ENCODE results near the gene HNRNPUL2.
"Not testable (repeated sequence)": the region's sequence is repeated elsewhere in the genome, so short reads cannot be mapped to it uniquely, and the experiment has no call there.

Gene HNRNPUL2

DNA sequence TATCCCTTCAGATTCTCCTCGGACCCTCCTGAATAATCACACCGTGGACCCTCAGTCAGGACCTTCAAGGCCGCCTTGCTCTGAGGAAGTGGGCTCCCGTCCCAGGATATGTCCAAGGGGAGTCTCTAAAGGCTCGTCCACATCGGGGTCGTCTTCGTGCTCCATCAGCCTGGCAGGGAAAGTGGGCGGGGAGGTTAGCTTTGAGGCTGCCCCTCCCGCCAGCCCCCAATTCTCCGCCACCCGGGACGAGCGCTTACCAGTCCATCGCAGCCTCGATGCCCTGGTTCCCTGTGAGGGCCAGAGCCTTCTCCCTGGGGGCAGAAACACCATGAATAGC, 48.9 kb downstream of the HNRNPUL2 start:
- H3K4me3 ChIP-seq (ENCODE audit: low read depth, low read length): peak overlapping the region; percentile 96
- TF ChIP-seq, protein P1, sequence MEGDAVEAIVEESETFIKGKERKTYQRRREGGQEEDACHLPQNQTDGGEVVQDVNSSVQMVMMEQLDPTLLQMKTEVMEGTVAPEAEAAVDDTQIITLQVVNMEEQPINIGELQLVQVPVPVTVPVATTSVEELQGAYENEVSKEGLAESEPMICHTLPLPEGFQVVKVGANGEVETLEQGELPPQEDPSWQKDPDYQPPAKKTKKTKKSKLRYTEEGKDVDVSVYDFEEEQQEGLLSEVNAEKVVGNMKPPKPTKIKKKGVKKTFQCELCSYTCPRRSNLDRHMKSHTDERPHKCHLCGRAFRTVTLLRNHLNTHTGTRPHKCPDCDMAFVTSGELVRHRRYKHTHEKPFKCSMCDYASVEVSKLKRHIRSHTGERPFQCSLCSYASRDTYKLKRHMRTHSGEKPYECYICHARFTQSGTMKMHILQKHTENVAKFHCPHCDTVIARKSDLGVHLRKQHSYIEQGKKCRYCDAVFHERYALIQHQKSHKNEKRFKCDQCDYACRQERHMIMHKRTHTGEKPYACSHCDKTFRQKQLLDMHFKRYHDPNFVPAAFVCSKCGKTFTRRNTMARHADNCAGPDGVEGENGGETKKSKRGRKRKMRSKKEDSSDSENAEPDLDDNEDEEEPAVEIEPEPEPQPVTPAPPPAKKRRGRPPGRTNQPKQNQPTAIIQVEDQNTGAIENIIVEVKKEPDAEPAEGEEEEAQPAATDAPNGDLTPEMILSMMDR (IDR thresholded peaks at IDR 0.05; ENCODE audit: low read depth, low read length): no peak

DNA sequence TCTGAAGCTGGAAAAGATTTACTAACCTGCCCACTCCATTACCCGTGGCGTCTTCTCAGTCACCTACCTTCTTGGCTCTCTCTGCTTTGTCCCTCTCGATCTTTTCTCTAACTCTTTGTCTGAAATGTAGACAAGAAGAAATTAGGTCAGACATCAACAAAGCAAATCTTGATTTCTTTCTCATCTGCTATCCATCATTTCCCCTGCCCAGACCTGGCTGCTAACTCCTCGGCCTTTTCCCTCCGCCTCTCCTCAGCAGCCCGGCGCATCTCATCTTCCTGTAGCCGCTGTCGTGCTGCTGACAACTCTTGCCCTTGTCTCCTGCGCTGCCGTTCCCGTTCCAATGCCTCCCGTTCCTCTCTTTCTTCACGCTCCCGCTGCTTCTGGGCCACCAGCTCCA, 49.5 kb downstream of the HNRNPUL2 start:
- TF ChIP-seq, protein P1 (IDR thresholded peaks at IDR 0.05; ENCODE audit: low read depth, low read length): no peak
- H3K4me3 ChIP-seq (ENCODE audit: low read depth, low read length): peak overlapping the region; percentile 96

DNA sequence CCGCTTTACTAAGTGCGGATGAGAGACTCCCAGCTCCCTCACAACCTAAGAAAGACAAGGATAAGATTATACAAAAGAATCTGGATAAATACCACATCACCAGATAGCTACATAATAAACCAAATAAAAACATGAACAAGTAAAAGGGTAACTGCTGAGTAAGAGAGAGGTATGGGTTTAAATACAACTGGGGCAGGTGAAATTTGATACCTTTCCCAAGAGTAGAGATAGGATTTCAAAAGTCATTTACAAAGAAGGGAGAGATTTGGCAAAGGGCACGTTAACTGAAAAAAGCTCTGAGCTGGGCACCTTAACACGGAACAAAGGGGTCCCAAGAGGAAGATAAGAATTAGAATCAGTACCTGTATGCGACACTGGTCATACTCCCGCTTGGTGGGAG, 50.1 kb downstream of the HNRNPUL2 start:
- no peak overlapping the region for H3K4me3 ChIP-seq (ENCODE audit: low read depth, low read length)
- TF ChIP-seq, protein P1 (IDR thresholded peaks at IDR 0.05; ENCODE audit: low read depth, low read length): no peak

DNA sequence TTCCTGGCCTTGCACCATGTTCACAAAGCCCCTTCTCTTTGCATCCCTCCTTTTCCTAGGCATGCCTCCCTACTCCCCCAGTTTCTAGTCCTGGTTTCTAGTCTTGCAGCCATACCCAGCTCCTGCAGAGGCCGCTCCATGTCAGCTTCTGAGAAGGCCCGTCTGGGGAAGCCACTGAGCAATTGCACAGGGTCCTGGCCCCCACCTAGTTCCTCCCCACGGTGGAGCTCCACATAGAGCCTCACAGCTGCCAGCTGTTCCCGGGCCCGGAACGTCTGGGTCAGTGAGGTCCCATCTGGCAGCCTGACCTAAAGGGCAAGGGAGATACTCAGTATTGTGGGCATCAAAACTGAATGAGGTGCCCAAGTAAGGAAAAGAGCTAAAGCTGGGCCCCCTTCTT, 50.6 kb downstream of the HNRNPUL2 start:
- TF ChIP-seq, protein P1 (IDR thresholded peaks at IDR 0.05; ENCODE audit: low read depth, low read length): no peak

DNA sequence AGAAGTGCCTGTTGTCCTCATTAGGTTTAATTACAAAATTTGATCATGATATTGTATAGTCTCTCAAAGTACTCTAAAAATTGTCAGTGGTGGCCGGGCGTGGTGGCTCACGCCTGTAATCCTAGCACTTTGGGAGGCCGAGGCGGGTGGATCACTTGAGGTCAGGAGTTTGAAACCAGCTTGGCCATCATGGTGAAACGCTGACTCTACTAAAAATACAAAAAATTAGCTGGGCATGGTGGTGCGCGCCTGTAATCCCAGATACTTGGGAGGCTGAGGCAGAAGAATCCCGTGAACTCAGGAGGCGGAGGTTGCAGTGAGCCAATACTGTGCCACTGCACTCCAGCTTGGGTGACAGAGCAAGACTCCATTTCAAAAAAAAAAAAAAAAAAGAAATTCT, 51.8 kb downstream of the HNRNPUL2 start:
- H3K4me3 ChIP-seq (ENCODE audit: low read depth, low read length): not testable (repeated sequence)

More for the DNA sequence above, 50.6 kb downstream of the HNRNPUL2 start:
- H3K4me3 ChIP-seq (ENCODE audit: low read depth, low read length): no peak overlapping the region

DNA sequence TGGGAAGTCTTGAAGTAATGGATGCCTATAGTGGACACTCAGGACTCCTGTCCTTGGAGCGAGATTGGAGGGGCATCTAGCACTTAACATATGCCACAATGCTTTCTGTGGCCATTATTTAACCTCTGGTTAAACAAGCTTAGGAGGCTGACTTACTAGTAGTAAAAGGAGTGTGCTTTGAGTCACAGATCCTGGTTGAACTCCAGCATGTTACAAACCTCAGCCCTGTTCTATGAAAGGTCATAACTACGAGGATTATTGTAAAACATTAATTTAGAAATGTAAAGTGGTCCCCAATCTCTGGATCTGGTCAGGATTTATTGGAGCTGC, 54.1 kb downstream of the HNRNPUL2 start:
- H3K4me3 ChIP-seq (ENCODE audit: low read depth, low read length): no peak overlapping the region
- TF ChIP-seq, protein P1 (IDR thresholded peaks at IDR 0.05; ENCODE audit: low read depth, low read length): no peak

DNA sequence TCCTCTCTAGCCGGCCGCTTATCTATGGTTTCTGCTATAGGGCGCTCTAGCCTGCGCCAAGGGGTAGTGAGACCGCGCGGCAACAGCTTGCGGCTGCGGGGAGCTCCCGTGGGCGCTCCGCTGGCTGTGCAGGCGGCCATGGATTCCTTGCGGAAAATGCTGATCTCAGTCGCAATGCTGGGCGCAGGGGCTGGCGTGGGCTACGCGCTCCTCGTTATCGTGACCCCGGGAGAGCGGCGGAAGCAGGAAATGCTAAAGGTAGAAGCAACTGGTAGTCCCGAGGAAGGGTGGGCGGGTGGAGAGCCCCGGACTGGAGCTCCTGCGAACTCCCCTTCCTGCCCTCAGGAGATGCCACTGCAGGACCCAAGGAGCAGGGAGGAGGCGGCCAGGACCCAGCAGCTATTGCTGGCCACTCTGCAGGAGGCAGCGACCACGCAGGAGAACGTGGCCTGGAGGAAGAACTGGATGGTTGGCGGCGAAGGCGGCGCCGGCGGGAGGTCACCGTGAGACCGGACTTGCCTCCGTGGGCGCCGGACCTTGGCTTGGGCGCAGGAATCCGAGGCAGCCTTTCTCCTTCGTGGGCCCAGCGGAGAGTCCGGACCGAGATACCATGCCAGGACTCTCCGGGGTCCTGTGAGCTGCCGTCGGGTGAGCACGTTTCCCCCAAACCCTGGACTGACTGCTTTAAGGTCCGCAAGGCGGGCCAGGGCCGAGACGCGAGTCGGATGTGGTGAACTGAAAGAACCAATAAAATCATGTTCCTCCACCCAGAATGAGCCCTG, 55.5 kb downstream of the HNRNPUL2 start, which contains the start of the genes LBHD1 and UQCC3:
LBHD1 (minus strand) TSS at position 660 of the 782 bp plus-strand sequence. CDS start 2,236 bp downstream, outside the sequence.
UQCC3 (plus strand) TSS at position 66 of the 782 bp plus-strand sequence; CDS start at position 139, 73 bp downstream.
- peak within 1 kb of the TSS; percentile 75 for H3K4me3 ChIP-seq (ENCODE audit: low read depth, low read length)
- TF ChIP-seq, protein P1 (IDR thresholded peaks at IDR 0.05; ENCODE audit: low read depth, low read length): no peak

DNA sequence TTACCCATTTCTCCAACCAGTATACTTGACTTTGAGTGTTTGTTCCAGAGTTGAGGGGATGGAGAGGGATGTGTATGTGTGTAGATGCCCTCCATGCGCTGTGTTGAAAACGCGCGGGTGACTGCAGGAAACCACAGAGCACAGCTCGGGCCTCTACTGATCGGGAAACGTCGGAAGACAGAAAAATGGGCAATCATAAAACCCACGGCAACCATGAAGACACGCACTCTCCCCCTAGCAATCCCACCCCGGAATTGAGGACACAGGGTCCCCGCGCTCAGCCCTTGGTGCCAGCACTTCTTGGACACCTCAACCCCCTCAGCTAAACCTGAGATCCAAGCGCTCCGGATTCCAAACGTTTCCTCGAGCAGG, 56.0 kb downstream of the HNRNPUL2 start:
- TF ChIP-seq, protein P1 (IDR thresholded peaks at IDR 0.05; ENCODE audit: low read depth, low read length): no peak

More for the DNA sequence above, 56.0 kb downstream of the HNRNPUL2 start:
- peak overlapping the region; percentile 75 for H3K4me3 ChIP-seq (ENCODE audit: low read depth, low read length)

Data from WI38 (cell line).